GM12878 (cell line): Measurements from ENCODE around the gene MYO16. TPM values are rescaled to one million over a fixed set of nuclear protein-coding genes. Genes with fewer than 3 reads are reported as not detected.

Experiments used
- ATAC-seq: fragments of 200-7000 bp; cut with Tn5 transposase; 3 replicates; pipeline ENCODE4 v1.9.1; 2020; ENCODE audit warnings: mild to moderate bottlenecking, moderate library complexity
- BruUV-seq: library from RNA; stranded (reverse); fragments of 400-500 nt; replicated peaks from 2 replicates; lab custom pipeline; 2021; lab: Mats Ljungman, UMichigan
- CTCF ChIA-PET: fragments of 300-600 bp; sonication (Branson Sonifier 250); formaldehyde crosslinking; extraction: SDS; loops from one replicate; lab custom pipeline; 2021; ENCODE audit warnings: inconsistent platforms; lab: Yijun Ruan, JAX
- POLR2A ChIA-PET: fragments of 350-600 bp; formaldehyde crosslinking; extraction: SDS; loops from one replicate; lab custom pipeline; 2021; ENCODE audit warnings: inconsistent platforms; lab: Charles Lee
- RAD21 ChIA-PET: fragments of 300-600 bp; sonication (Branson Sonifier 250); formaldehyde crosslinking; loops from one replicate; lab custom pipeline; 2023; ENCODE audit warnings: antibody characterized with exemption; ENCODE audit not compliant: unreplicated experiment; lab: Charles Lee
- SMC1A ChIA-PET: fragments of 300-600 bp; sonication (Branson Sonifier 250); formaldehyde crosslinking; loops from one replicate; lab custom pipeline; 2023; ENCODE audit not compliant: unreplicated experiment, uncharacterized antibody; lab: Charles Lee
- DNase-seq: peaks from one replicate; pipeline ENCODE4 v3.0.0-alpha.2; 2011; ENCODE audit warnings: low read depth, low spot score
- FAIRE-seq: peaks from 3 replicates; lab custom pipeline; 2011; peaks lifted over from hg19 to GRCh38; lab: Jason Lieb, UNC
- H2AFZ ChIP-seq: 2 replicates; pipeline ENCODE4 v1.6.0; 2011; ENCODE audit warnings: low read depth, low read length, control low read depth; ENCODE audit not compliant: control insufficient read depth
- H3K27ac ChIP-seq: 2 replicates; pipeline ENCODE4 v1.5.1; 2011; ENCODE audit warnings: control low read depth; ENCODE audit not compliant: control insufficient read depth, insufficient read depth
- H3K27me3 ChIP-seq, 2 experiments: replicated peaks in 1 of 2; 2 replicates each; pipeline versions ENCODE4 v1.6.0 to v1.6.1; 2011; ENCODE audit warnings: low read length in 1 of 2; ENCODE audit not compliant: control insufficient read depth in 2 of 2, insufficient read depth in 2 of 2
- H3K36me3 ChIP-seq, 2 experiments: 2 replicates each; pipeline ENCODE4 v1.5.1; 2011; ENCODE audit warnings: low read length in 1 of 2; ENCODE audit not compliant: control insufficient read depth in 2 of 2, insufficient read depth in 2 of 2
- H3K4me1 ChIP-seq: 2 replicates; pipeline ENCODE4 v1.6.1; 2011; ENCODE audit warnings: mild to moderate bottlenecking, low read length, moderate library complexity, mixed read lengths; ENCODE audit not compliant: control insufficient read depth, insufficient read depth
- H3K4me2 ChIP-seq: 2 replicates; pipeline ENCODE4 v1.6.0; 2011; ENCODE audit warnings: control low read depth; ENCODE audit not compliant: control insufficient read depth, insufficient read depth
- H3K4me3 ChIP-seq: fragments of 200-600 bp; sonication (generic); 2 replicates; pipeline ENCODE4 v1.5.1; 2016
- H3K79me2 ChIP-seq: 2 replicates; pipeline ENCODE4 v1.6.0; 2011; ENCODE audit warnings: low read length; ENCODE audit not compliant: control insufficient read depth, insufficient read depth
- H3K9ac ChIP-seq: 2 replicates; pipeline ENCODE4 v1.8.0; 2011; ENCODE audit warnings: low read length, control low read depth, mixed read lengths; ENCODE audit not compliant: control insufficient read depth, insufficient read depth
- H3K9me3 ChIP-seq: replicated peaks from 3 replicates; pipeline ENCODE4 v1.5.1; 2011; ENCODE audit warnings: mild to moderate bottlenecking, low read length; ENCODE audit not compliant: control insufficient read depth, insufficient read depth
- H4K20me1 ChIP-seq: 2 replicates; pipeline ENCODE4 v1.6.0; 2011; ENCODE audit not compliant: control insufficient read depth, insufficient read depth
- E2F4 ChIP-seq: IDR thresholded peaks from 2 replicates; pipeline ENCODE4 v1.6.1; 2012; ENCODE audit warnings: low read depth, low read length, improper control_type of control experiment
- ESRRA ChIP-seq: IDR thresholded peaks from 2 replicates; pipeline ENCODE4 v1.6.1; 2012; ENCODE audit warnings: mild to moderate bottlenecking, low read length, improper control_type of control experiment
- ETV6 ChIP-seq, 2 experiments: fragments of 450-650 bp in 1 of 2; IDR thresholded peaks in 1 of 2; conservative IDR thresholded peaks in 1 of 2; 2 replicates each; pipeline ENCODE4 v1.6.1; 2014; ENCODE audit warnings: antibody characterized with exemption in 1 of 2, borderline replicate concordance in 1 of 2, low read depth in 1 of 2, mild to moderate bottlenecking in 1 of 2, moderate library complexity in 1 of 2
- HDGF ChIP-seq: fragments of 450-650 bp; IDR thresholded peaks from 2 replicates; pipeline ENCODE4 v1.6.1; 2016; ENCODE audit warnings: antibody characterized with exemption
- JUNB ChIP-seq: IDR thresholded peaks from 2 replicates; pipeline ENCODE4 v1.6.1; 2016; ENCODE audit warnings: antibody characterized with exemption, mild to moderate bottlenecking
- JUND ChIP-seq: IDR thresholded peaks from 2 replicates; pipeline ENCODE4 v1.6.1; 2012; ENCODE audit warnings: low read depth, mild to moderate bottlenecking, low read length, improper control_type of control experiment, moderate library complexity
- NR2F1 ChIP-seq: fragments of 450-650 bp; conservative IDR thresholded peaks from 2 replicates; pipeline ENCODE4 v1.6.1; 2017; ENCODE audit warnings: mild to moderate bottlenecking
- PML ChIP-seq: IDR thresholded peaks from 2 replicates; pipeline ENCODE4 v1.6.1; 2012; ENCODE audit warnings: low read length, inconsistent platforms
- RUNX3 ChIP-seq: IDR thresholded peaks from 2 replicates; pipeline ENCODE4 v1.6.1; 2012; ENCODE audit warnings: low read length, inconsistent platforms
- SIX5 ChIP-seq: IDR thresholded peaks from 2 replicates; pipeline ENCODE4 v1.6.1; 2011; ENCODE audit warnings: mild to moderate bottlenecking, low read depth, low read length, moderate library complexity; ENCODE audit not compliant: severe bottlenecking
- SMAD1 ChIP-seq: fragments of 450-650 bp; IDR thresholded peaks from 2 replicates; pipeline ENCODE4 v1.6.1; 2018; ENCODE audit warnings: mild to moderate bottlenecking, low read depth; ENCODE audit not compliant: partially characterized antibody
- SMARCA5 ChIP-seq: fragments of 450-650 bp; IDR thresholded peaks from 2 replicates; pipeline ENCODE4 v1.6.1; 2017; ENCODE audit warnings: mild to moderate bottlenecking
- STAT3 ChIP-seq: IDR thresholded peaks from 2 replicates; pipeline ENCODE4 v1.6.1; 2011; ENCODE audit warnings: low read depth, low read length, improper control_type of control experiment
- TAF1 ChIP-seq: IDR thresholded peaks from 2 replicates; pipeline ENCODE4 v1.6.1; 2011; ENCODE audit warnings: mild to moderate bottlenecking, low read depth, low read length, borderline replicate concordance
- TARDBP ChIP-seq: IDR thresholded peaks from 2 replicates; pipeline ENCODE4 v1.6.1; 2016; ENCODE audit warnings: borderline replicate concordance
- ZNF24 ChIP-seq: fragments of 450-650 bp; IDR thresholded peaks from 2 replicates; pipeline ENCODE4 v1.6.1; 2017; ENCODE audit warnings: antibody characterized with exemption, mild to moderate bottlenecking
- ZNF384 ChIP-seq: IDR thresholded peaks from 2 replicates; pipeline ENCODE4 v1.6.1; 2012; ENCODE audit warnings: low read depth, mild to moderate bottlenecking, low read length, improper control_type of control experiment, borderline replicate concordance
- WGBS: methylation state at CpG from one replicate; pipeline ENCODE4 v1.1.6; 2016; ENCODE audit warnings: low lambda C conversion rate; ENCODE audit not compliant: insufficient replicate concordance, insufficient coverage; ENCODE audit errors: missing lambda C conversion rate; 5-methylcytosine and 5-hydroxymethylcytosine counted together
- in situ Hi-C: fragments of 300-500 bp; cut with MboI; formaldehyde crosslinking; loops from 9 replicates; pipeline ENCODE4 v1.14.3; 2018; ENCODE audit warnings: mixed read lengths
- intact Hi-C: fragments of 100-400 bp; cut with micrococcal nuclease; formaldehyde crosslinking; loops from one replicate; pipeline ENCODE4 v1.14.2; 2022; ENCODE audit not compliant: unreplicated experiment
- polyA plus RNA-seq, 11 experiments: library from polyadenylated mRNA; depleted of rRNA in 4 of 11; unstranded in 6 of 11; stranded (reverse) in 5 of 11; fragments of >200 nt; fragmentation: Nextera tagmentation in 4 of 11; fragmentation: Illumina TruSeq in 1 of 11; extraction: Ambion mirVana in 4 of 11; extraction: Trizol in 1 of 11; gene quantifications; 1 replicate in 1 of 11; 2 replicates in 10 of 11; pipeline versions ENCODE4 v1.2.1 to v1.2.3, GENCODE V29; 2011 to 2016; ENCODE audit warnings: inconsistent platforms in 2 of 11, missing spikeins in 2 of 11, low read depth in 1 of 11
- total RNA-seq, 4 experiments: library from RNA; depleted of rRNA in 3 of 4; stranded (reverse); fragments of >200 nt in 3 of 4; fragmentation: Illumina TruSeq in 1 of 4; extraction: Trizol in 1 of 4; gene quantifications; 2 replicates each; pipeline versions ENCODE4 v1.2.1 to v1.2.3, GENCODE V29; 2013 to 2021
- TF ChIP-seq, protein P1 (sequence below): fragments of 450-650 bp; IDR thresholded peaks from 2 replicates; pipeline ENCODE4 v1.6.1; 2018; ENCODE audit warnings: borderline replicate concordance, mild to moderate bottlenecking; ENCODE audit not compliant: partially characterized antibody

Gene MYO16
- total and polyA plus RNA-seq, 10 of the 15 experiments (the other 5 are each of a cell fraction or from before 2014, with no cell fraction given): under 0.01 to 1.7 (median 0.05) TPM; not detected in 4

- ChIA-PET RAD21 (no interaction called here), POLR2A (interaction anchor here (0.6 kb wide), 1 partner anchor 431 kb away, joined by 3 read pairs; no protein-coding TSS in a partner anchor), SMC1A (interaction anchor here (0.9 kb wide), 1 partner anchor 16 kb away, joined by 3 read pairs; no protein-coding TSS in a partner anchor), CTCF (interaction anchor here (0.6 to 1.2 kb wide), 2 partner anchors 381 to 714 kb away, joined by 3 read pairs; no protein-coding TSS in a partner anchor)
- ATAC-seq (no peak), DNase-seq (no peak), FAIRE-seq (no peak)
- no TSS peak for BruUV-seq
- in situ Hi-C loops: no loop called here
- TF ChIP-seq, protein P1, sequence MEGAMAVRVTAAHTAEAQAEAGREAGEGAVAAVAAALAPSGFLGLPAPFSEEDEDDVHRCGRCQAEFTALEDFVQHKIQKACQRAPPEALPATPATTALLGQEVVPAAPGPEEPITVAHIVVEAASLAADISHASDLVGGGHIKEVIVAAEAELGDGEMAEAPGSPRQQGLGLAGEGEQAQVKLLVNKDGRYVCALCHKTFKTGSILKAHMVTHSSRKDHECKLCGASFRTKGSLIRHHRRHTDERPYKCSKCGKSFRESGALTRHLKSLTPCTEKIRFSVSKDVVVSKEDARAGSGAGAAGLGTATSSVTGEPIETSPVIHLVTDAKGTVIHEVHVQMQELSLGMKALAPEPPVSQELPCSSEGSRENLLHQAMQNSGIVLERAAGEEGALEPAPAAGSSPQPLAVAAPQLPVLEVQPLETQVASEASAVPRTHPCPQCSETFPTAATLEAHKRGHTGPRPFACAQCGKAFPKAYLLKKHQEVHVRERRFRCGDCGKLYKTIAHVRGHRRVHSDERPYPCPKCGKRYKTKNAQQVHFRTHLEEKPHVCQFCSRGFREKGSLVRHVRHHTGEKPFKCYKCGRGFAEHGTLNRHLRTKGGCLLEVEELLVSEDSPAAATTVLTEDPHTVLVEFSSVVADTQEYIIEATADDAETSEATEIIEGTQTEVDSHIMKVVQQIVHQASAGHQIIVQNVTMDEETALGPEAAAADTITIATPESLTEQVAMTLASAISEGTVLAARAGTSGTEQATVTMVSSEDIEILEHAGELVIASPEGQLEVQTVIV: no peak
- TF ChIP-seq JUND (no peak), NR2F1 (no peak), E2F4 (no peak), SMAD1 (no peak), RUNX3 (no peak), ESRRA (no peak), JUNB (no peak), TAF1 (no peak), ETV6 (conservative IDR thresholded peaks at IDR 0.05 in 1 of 2, IDR thresholded peaks at IDR 0.05 in 1 of 2; ENCODE audit: borderline replicate concordance in 1 of 2, low read depth in 1 of 2) (no peak), ZNF24 (no peak), SIX5 (no peak), TARDBP (no peak), PML (no peak), HDGF (no peak), SMARCA5 (no peak), ZNF384 (no peak), STAT3 (no peak)
- H3K27me3 ChIP-seq: no peaks in the 10 kb centered on the region
- 17% methylated on average over 2 of the region's 2 CpGs for WGBS
- no peaks in the 10 kb centered on the region for H3K4me1 ChIP-seq
- no peak overlapping the region for H3K9ac ChIP-seq
- no peak overlapping the region for H2AFZ ChIP-seq
- H3K79me2 ChIP-seq: no peaks in the 10 kb centered on the region
- no peaks in the 10 kb centered on the region for H4K20me1 ChIP-seq
- H3K36me3 ChIP-seq: no peaks in the 10 kb centered on the region
- no peak overlapping the region for H3K4me2 ChIP-seq
- H3K27ac ChIP-seq: no peak overlapping the region
- no peaks in the 10 kb centered on the region for H3K9me3 ChIP-seq
- no peak overlapping the region for H3K4me3 ChIP-seq
- intact Hi-C loops: no loop called here
Observed at GRCh38 chr13:108889324-108889984, 260.0 kb downstream of the MYO16 start.
